Liver (tissue), 9 donors: ENCODE measurements around the gene ZNF205. TPM values are rescaled to one million over a fixed set of nuclear protein-coding genes. Genes with fewer than 3 reads are reported as not detected.

ENCODE experiments used
- DNase-seq: peaks from one replicate; pipeline ENCODE4 v3.0.0-alpha.2; 2017; ENCODE audit warnings: low spot score
- H3K27ac ChIP-seq, 2 donors: one replicate each; pipeline ENCODE4 v1.7.0; 2013; ENCODE audit warnings: inconsistent platforms in 2 of 2, low read length in 2 of 2, control low read depth in 1 of 2, low read depth in 1 of 2, mild to moderate bottlenecking in 1 of 2
- H3K27me3 ChIP-seq, 4 donors: one replicate each; pipeline versions ENCODE4 v1.6.1 to v1.7.0; 2013; ENCODE audit warnings: low read length in 3 of 4, inconsistent platforms in 1 of 4, mild to moderate bottlenecking in 1 of 4, moderate library complexity in 1 of 4; ENCODE audit not compliant: control insufficient read depth in 4 of 4, insufficient read depth in 4 of 4
- H3K36me3 ChIP-seq, 4 donors: one replicate each; pipeline versions ENCODE4 v1.6.1 to v1.7.0; 2013; ENCODE audit warnings: low read length in 3 of 4, mild to moderate bottlenecking in 3 of 4, low read depth in 1 of 4, moderate library complexity in 1 of 4; ENCODE audit not compliant: control insufficient read depth in 4 of 4, insufficient read depth in 3 of 4
- H3K4me1 ChIP-seq, 4 donors: one replicate each; pipeline versions ENCODE4 v1.6.1 to v1.7.0; 2013; ENCODE audit warnings: low read length in 3 of 4, mild to moderate bottlenecking in 3 of 4, moderate library complexity in 1 of 4; ENCODE audit not compliant: control insufficient read depth in 4 of 4, insufficient read depth in 4 of 4
- H3K4me3 ChIP-seq, 3 donors: one replicate each; pipeline versions ENCODE4 v1.6.1 to v1.7.0; 2013; ENCODE audit warnings: low read length in 3 of 3, control low read depth in 1 of 3, low read depth in 1 of 3, mild to moderate bottlenecking in 1 of 3
- H3K9ac ChIP-seq, 2 donors: one replicate each; pipeline ENCODE4 v1.7.0; 2013; ENCODE audit warnings: low read length in 2 of 2, mild to moderate bottlenecking in 2 of 2, moderate library complexity in 2 of 2, control low read depth in 1 of 2, low read depth in 1 of 2
- H3K9me3 ChIP-seq, 4 donors: one replicate each; pipeline versions ENCODE4 v1.6.1 to v1.7.0; 2013; ENCODE audit warnings: low read length in 3 of 4; ENCODE audit not compliant: control insufficient read depth in 4 of 4
- ATF3 ChIP-seq: IDR thresholded peaks from 2 replicates; pipeline ENCODE4 v1.6.1; 2016; ENCODE audit warnings: antibody characterized with exemption
- EGR1 ChIP-seq, 2 donors: IDR thresholded peaks; 2 replicates each; pipeline ENCODE4 v1.6.1; 2016 to 2018; ENCODE audit warnings: antibody characterized with exemption in 2 of 2, low read depth in 2 of 2
- FOXA1 ChIP-seq: IDR thresholded peaks from 2 replicates; pipeline ENCODE4 v1.6.1; 2016; ENCODE audit warnings: antibody characterized with exemption
- FOXA2 ChIP-seq: IDR thresholded peaks from 2 replicates; pipeline ENCODE4 v1.6.1; 2016; ENCODE audit warnings: antibody characterized with exemption
- GABPA ChIP-seq, 2 donors: IDR thresholded peaks in 1 of 2; conservative IDR thresholded peaks in 1 of 2; 2 replicates each; pipeline ENCODE4 v1.6.1; 2016; ENCODE audit warnings: antibody characterized with exemption in 2 of 2, mild to moderate bottlenecking in 1 of 2, moderate library complexity in 1 of 2
- HNF4A ChIP-seq, 2 donors: conservative IDR thresholded peaks; 2 replicates each; pipeline ENCODE4 v1.6.1; 2016; ENCODE audit warnings: antibody characterized with exemption in 2 of 2, mild to moderate bottlenecking in 2 of 2
- HNF4G ChIP-seq: IDR thresholded peaks from 2 replicates; pipeline ENCODE4 v1.6.1; 2016; ENCODE audit warnings: antibody characterized with exemption
- JUND ChIP-seq, 2 donors: IDR thresholded peaks; 2 replicates each; pipeline ENCODE4 v1.6.1; 2016; ENCODE audit warnings: antibody characterized with exemption in 2 of 2
- NR2F2 ChIP-seq: IDR thresholded peaks from 2 replicates; pipeline ENCODE4 v1.6.1; 2016; ENCODE audit warnings: antibody characterized with exemption
- RAD21 ChIP-seq, 2 donors: IDR thresholded peaks; 2 replicates each; pipeline ENCODE4 v1.6.1; 2016; ENCODE audit warnings: antibody characterized with exemption in 2 of 2, mild to moderate bottlenecking in 2 of 2
- RXRA ChIP-seq, 2 donors: IDR thresholded peaks; 2 replicates each; pipeline ENCODE4 v1.6.1; 2017 to 2018; ENCODE audit warnings: antibody characterized with exemption in 2 of 2, mild to moderate bottlenecking in 1 of 2
- SP1 ChIP-seq: IDR thresholded peaks from 2 replicates; pipeline ENCODE4 v1.6.1; 2018; ENCODE audit warnings: antibody characterized with exemption, mild to moderate bottlenecking
- TAF1 ChIP-seq: conservative IDR thresholded peaks from 2 replicates; pipeline ENCODE4 v1.6.1; 2016; ENCODE audit warnings: antibody characterized with exemption, mild to moderate bottlenecking
- WGBS: extraction: QIAGEN DNeasy Blood & Tissue Kit; methylation state at CpG from one replicate; pipeline ENCODE4 v1.1.7; 2013; 5-methylcytosine and 5-hydroxymethylcytosine counted together
- polyA plus RNA-seq, 2 donors: library from polyadenylated mRNA; stranded (reverse) in 1 of 2; unstranded in 1 of 2; fragments of 200-250 nt in 1 of 2; fragments of >200 nt in 1 of 2; fragmentation: Nextera tagmentation in 1 of 2; extraction: Ambion mirVana in 1 of 2; gene quantifications; one replicate each; pipeline versions ENCODE4 v1.2.1 to v1.2.3, GENCODE V29; 2013 to 2015
- total RNA-seq, 2 donors: library from RNA; depleted of rRNA; stranded (reverse); fragments of >200 nt; gene quantifications; one replicate each; pipeline ENCODE4 v1.2.3, GENCODE V29; 2014
- TF ChIP-seq, protein P1 (sequence below): fragments of 150-350 bp; IDR thresholded peaks from 2 replicates; pipeline ENCODE4 v1.5.1; 2017; ENCODE audit warnings: improper control_type of control experiment, low read depth, low read length; ENCODE audit not compliant: missing input control
- TF ChIP-seq, protein P2 (sequence below): IDR thresholded peaks from 2 replicates; pipeline ENCODE4 v1.6.1; 2016; ENCODE audit warnings: antibody characterized with exemption
- TF ChIP-seq, protein P3 (sequence below): IDR thresholded peaks from 2 replicates; pipeline ENCODE4 v1.6.1; 2016; ENCODE audit warnings: antibody characterized with exemption
- TF ChIP-seq, protein P4 (sequence below): IDR thresholded peaks from 2 replicates; pipeline ENCODE4 v1.6.1; 2016; ENCODE audit warnings: antibody characterized with exemption, mild to moderate bottlenecking
- donor health status: healthy.
- donor health status: healthy.
- donor health status: healthy.
- donor health status: healthy.
- donor health status: healthy.

The ZNF205 gene
- total and polyA plus RNA-seq, 4 donors: 2.0 to 6.9 (median 5.0) TPM

GRCh38 chr16:3165111-3165822 is 52.9 kb downstream of the ZNF205 start:
- WGBS: 86% methylated on average over 12 of the region's 12 CpGs
- no peaks in the 10 kb centered on the region for H3K36me3 ChIP-seq
- H3K27ac ChIP-seq: no peak overlapping the region
- TF ChIP-seq RXRA (IDR thresholded peaks at IDR 0.05): no peak
- no peak for TF ChIP-seq HNF4A (conservative IDR thresholded peaks at IDR 0.05)
- TF ChIP-seq, protein P1, sequence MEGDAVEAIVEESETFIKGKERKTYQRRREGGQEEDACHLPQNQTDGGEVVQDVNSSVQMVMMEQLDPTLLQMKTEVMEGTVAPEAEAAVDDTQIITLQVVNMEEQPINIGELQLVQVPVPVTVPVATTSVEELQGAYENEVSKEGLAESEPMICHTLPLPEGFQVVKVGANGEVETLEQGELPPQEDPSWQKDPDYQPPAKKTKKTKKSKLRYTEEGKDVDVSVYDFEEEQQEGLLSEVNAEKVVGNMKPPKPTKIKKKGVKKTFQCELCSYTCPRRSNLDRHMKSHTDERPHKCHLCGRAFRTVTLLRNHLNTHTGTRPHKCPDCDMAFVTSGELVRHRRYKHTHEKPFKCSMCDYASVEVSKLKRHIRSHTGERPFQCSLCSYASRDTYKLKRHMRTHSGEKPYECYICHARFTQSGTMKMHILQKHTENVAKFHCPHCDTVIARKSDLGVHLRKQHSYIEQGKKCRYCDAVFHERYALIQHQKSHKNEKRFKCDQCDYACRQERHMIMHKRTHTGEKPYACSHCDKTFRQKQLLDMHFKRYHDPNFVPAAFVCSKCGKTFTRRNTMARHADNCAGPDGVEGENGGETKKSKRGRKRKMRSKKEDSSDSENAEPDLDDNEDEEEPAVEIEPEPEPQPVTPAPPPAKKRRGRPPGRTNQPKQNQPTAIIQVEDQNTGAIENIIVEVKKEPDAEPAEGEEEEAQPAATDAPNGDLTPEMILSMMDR: no peak
- TF ChIP-seq RAD21 (IDR thresholded peaks at IDR 0.05): no peak
- TF ChIP-seq HNF4G: no peak
- no peak for TF ChIP-seq FOXA1
- TF ChIP-seq SP1: no peak
- TF ChIP-seq, protein P2, sequence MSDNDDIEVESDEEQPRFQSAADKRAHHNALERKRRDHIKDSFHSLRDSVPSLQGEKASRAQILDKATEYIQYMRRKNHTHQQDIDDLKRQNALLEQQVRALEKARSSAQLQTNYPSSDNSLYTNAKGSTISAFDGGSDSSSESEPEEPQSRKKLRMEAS: no peak
- TF ChIP-seq GABPA (IDR thresholded peaks at IDR 0.05 in 1 of 2, conservative IDR thresholded peaks at IDR 0.05 in 1 of 2): no peak
- TF ChIP-seq EGR1 (IDR thresholded peaks at IDR 0.05; ENCODE audit: low read depth in 2 of 2): no peak
- TF ChIP-seq FOXA2: no peak
- TF ChIP-seq, protein P3, sequence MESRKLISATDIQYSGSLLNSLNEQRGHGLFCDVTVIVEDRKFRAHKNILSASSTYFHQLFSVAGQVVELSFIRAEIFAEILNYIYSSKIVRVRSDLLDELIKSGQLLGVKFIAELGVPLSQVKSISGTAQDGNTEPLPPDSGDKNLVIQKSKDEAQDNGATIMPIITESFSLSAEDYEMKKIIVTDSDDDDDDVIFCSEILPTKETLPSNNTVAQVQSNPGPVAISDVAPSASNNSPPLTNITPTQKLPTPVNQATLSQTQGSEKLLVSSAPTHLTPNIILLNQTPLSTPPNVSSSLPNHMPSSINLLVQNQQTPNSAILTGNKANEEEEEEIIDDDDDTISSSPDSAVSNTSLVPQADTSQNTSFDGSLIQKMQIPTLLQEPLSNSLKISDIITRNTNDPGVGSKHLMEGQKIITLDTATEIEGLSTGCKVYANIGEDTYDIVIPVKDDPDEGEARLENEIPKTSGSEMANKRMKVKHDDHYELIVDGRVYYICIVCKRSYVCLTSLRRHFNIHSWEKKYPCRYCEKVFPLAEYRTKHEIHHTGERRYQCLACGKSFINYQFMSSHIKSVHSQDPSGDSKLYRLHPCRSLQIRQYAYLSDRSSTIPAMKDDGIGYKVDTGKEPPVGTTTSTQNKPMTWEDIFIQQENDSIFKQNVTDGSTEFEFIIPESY: no peak
- no peak for TF ChIP-seq NR2F2
- TF ChIP-seq JUND (IDR thresholded peaks at IDR 0.05): no peak
- no peak for TF ChIP-seq ATF3
- no peak overlapping the region for H3K4me3 ChIP-seq
- no peak overlapping the region for H3K9ac ChIP-seq
- H3K4me1 ChIP-seq: peaks cover 0 to 5% (median under 1%) of the 10 kb centered on the region in 4 donors
- H3K9me3 ChIP-seq: no peaks in the 10 kb centered on the region
- DNase-seq: no peak
- H3K27me3 ChIP-seq: peaks cover 0 to under 1% (median under 1%) of the 10 kb centered on the region in 4 donors

DNA sequence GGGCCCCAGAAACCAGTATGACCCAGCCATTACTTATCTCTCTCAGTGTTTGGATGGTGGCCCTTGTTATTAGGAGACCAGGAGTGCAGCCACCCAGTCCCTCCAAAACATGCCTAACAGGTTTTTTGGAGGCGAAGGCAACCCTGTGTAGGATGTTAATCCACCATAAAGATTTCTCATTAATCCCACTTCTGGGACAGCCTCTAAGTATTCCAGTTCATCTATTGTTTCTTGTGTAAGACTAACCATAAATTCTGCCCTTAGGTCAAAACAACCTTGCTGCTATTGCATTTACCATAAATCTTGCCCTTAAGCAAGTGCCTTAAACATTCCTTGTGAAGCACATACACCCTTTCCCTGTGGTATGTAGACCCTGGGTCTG is 54.1 kb downstream of the ZNF205 start:
- no peaks in the 10 kb centered on the region for H3K36me3 ChIP-seq
- peaks cover 0 to 9% (median 3%) of the 10 kb centered on the region in 4 donors for H3K27me3 ChIP-seq
- no peak for TF ChIP-seq ATF3
- no peak for TF ChIP-seq JUND (IDR thresholded peaks at IDR 0.05)
- TF ChIP-seq HNF4G: no peak
- no peak for TF ChIP-seq NR2F2
- TF ChIP-seq TAF1: no peak
- no peak for TF ChIP-seq RAD21 (IDR thresholded peaks at IDR 0.05)
- TF ChIP-seq HNF4A (conservative IDR thresholded peaks at IDR 0.05): no peak
- TF ChIP-seq FOXA1: no peak
- TF ChIP-seq, protein P4, sequence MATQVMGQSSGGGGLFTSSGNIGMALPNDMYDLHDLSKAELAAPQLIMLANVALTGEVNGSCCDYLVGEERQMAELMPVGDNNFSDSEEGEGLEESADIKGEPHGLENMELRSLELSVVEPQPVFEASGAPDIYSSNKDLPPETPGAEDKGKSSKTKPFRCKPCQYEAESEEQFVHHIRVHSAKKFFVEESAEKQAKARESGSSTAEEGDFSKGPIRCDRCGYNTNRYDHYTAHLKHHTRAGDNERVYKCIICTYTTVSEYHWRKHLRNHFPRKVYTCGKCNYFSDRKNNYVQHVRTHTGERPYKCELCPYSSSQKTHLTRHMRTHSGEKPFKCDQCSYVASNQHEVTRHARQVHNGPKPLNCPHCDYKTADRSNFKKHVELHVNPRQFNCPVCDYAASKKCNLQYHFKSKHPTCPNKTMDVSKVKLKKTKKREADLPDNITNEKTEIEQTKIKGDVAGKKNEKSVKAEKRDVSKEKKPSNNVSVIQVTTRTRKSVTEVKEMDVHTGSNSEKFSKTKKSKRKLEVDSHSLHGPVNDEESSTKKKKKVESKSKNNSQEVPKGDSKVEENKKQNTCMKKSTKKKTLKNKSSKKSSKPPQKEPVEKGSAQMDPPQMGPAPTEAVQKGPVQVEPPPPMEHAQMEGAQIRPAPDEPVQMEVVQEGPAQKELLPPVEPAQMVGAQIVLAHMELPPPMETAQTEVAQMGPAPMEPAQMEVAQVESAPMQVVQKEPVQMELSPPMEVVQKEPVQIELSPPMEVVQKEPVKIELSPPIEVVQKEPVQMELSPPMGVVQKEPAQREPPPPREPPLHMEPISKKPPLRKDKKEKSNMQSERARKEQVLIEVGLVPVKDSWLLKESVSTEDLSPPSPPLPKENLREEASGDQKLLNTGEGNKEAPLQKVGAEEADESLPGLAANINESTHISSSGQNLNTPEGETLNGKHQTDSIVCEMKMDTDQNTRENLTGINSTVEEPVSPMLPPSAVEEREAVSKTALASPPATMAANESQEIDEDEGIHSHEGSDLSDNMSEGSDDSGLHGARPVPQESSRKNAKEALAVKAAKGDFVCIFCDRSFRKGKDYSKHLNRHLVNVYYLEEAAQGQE: no peak
- TF ChIP-seq, protein P2: no peak
- TF ChIP-seq, protein P1: no peak
- no peak for TF ChIP-seq FOXA2
- no peak for TF ChIP-seq RXRA (IDR thresholded peaks at IDR 0.05)
- TF ChIP-seq SP1: no peak

More for the DNA sequence above, 54.1 kb downstream of the ZNF205 start:
- 18% methylated on average over 1 of the region's 1 CpG for WGBS
- no peaks in the 10 kb centered on the region for H3K9me3 ChIP-seq
- DNase-seq: no peak
- no peak overlapping the region for H3K4me3 ChIP-seq
- H3K9ac ChIP-seq: no peak overlapping the region
- H3K27ac ChIP-seq: no peak overlapping the region
- H3K4me1 ChIP-seq: peaks cover 0 to 9% (median 1%) of the 10 kb centered on the region in 4 donors
